DND-41 (cell line): ENCODE measurements around the gene NHEJ1.

Experiments
- EZH2 ChIP-seq: IDR thresholded peaks from 3 replicates; pipeline ENCODE4 v1.6.1; 2012; ENCODE audit warnings: borderline replicate concordance, low read depth, mild to moderate bottlenecking, moderate library complexity, low read length, inconsistent platforms; ENCODE audit not compliant: severe bottlenecking
- TF ChIP-seq, protein P1 (sequence below): IDR thresholded peaks from 2 replicates; pipeline ENCODE4 v1.5.1; 2012; ENCODE audit warnings: borderline replicate concordance, low read length, moderate library complexity, mild to moderate bottlenecking; ENCODE audit not compliant: poor library complexity, severe bottlenecking; ENCODE audit errors: extremely low read depth

DNA sequence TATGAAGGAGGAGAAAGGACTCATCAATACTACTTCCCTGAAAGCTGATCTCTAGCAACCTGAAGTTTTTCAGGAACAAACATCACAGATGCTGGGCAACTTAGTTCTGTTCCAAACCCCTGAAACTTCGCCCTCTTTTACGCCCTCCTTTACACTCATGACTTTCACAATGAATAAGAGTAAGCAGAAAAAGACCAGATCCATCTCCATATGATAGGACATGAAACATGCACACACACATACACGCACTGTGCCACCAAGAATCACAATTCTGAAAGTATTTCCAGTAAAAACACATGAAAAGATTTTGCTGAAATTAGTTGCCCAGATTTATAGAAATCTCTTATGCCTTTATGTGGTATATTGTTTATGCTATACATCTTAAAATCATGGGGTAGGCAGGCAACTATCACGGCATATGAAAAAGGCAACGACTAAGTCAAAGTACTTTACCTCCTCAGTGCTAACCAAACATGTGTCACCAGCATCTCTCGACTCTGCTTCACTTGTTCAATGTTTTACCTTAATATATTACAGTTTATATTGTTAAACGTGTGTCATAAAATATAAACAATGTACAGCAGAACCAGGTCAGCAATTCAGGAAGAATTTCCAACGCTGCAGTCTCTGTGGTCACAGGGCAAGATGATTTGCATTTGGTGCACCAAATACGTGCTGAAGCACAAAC lies 47.8 kb downstream of the NHEJ1 start:
- TF ChIP-seq, protein P1, sequence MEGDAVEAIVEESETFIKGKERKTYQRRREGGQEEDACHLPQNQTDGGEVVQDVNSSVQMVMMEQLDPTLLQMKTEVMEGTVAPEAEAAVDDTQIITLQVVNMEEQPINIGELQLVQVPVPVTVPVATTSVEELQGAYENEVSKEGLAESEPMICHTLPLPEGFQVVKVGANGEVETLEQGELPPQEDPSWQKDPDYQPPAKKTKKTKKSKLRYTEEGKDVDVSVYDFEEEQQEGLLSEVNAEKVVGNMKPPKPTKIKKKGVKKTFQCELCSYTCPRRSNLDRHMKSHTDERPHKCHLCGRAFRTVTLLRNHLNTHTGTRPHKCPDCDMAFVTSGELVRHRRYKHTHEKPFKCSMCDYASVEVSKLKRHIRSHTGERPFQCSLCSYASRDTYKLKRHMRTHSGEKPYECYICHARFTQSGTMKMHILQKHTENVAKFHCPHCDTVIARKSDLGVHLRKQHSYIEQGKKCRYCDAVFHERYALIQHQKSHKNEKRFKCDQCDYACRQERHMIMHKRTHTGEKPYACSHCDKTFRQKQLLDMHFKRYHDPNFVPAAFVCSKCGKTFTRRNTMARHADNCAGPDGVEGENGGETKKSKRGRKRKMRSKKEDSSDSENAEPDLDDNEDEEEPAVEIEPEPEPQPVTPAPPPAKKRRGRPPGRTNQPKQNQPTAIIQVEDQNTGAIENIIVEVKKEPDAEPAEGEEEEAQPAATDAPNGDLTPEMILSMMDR, result no peak
- no peak for TF ChIP-seq EZH2
